AG09309 (cell line): Measurements from ENCODE around the gene GMCL1.

Experiments used
- DNase-seq: peaks from one replicate; pipeline ENCODE4 v3.0.0-alpha.2; 2010; ENCODE audit warnings: low read depth
- H3K4me3 ChIP-seq: 2 replicates; pipeline ENCODE4 v1.5.1; 2011; ENCODE audit warnings: mild to moderate bottlenecking, low read depth, low read length, moderate library complexity; ENCODE audit not compliant: control insufficient read depth
- CTCF ChIP-seq: IDR thresholded peaks from 2 replicates; pipeline ENCODE4 v1.5.1; 2011; ENCODE audit warnings: mild to moderate bottlenecking, low read depth, low read length, inconsistent platforms; ENCODE audit not compliant: insufficient read depth, control insufficient read depth; ENCODE audit errors: missing control alignments

The GMCL1 gene

GRCh38 chr2:69829256-69830044, at the start of gene GMCL1:
GMCL1 (plus strand) TSS chr2:69829660; CDS start chr2:69829893, 233 bp downstream.
- peak; percentile 73 for DNase-seq
- peak within 1 kb of the TSS; percentile 84 for H3K4me3 ChIP-seq
- TF ChIP-seq CTCF: no peak

GRCh38 chr2:69780921-69781320, 48.5 kb upstream of the GMCL1 start:
- DNase-seq: no peak
- TF ChIP-seq CTCF: no peak
- H3K4me3 ChIP-seq: no peak overlapping the region

- TF ChIP-seq CTCF: no peak
- H3K4me3 ChIP-seq: no peak overlapping the region
- no peak for DNase-seq
These were observed 47.9 kb upstream of the GMCL1 start for GRCh38 chr2:69781321-69782248.

- TF ChIP-seq CTCF: no peak
- no peak for DNase-seq
- no peak overlapping the region for H3K4me3 ChIP-seq
These were observed 45.2 kb upstream of the GMCL1 start for GRCh38 chr2:69784228-69784627.

GRCh38 chr2:69785358-69785757, 44.1 kb upstream of the GMCL1 start:
- H3K4me3 ChIP-seq: no peak overlapping the region
- TF ChIP-seq CTCF: no peak
- no peak for DNase-seq

- no peak for TF ChIP-seq CTCF
- no peak for DNase-seq
- no peak overlapping the region for H3K4me3 ChIP-seq
These were observed 43.4 kb upstream of the GMCL1 start for GRCh38 chr2:69786052-69786560.
